IMR-90 (cell line): Measurements from ENCODE around the gene NDUFS5. TPM values are rescaled to one million over a fixed set of nuclear protein-coding genes. Genes with fewer than 3 reads are reported as not detected.
"Not testable (repeated sequence)": the region's sequence is repeated elsewhere in the genome, so short reads cannot be mapped to it uniquely, and the experiment has no call there.

Source experiments
- ATAC-seq: fragments of 200-7000 bp; cut with Tn5 transposase; 2 replicates; pipeline ENCODE4 v1.9.1; 2020; ENCODE audit warnings: low read depth, mild to moderate bottlenecking, moderate library complexity
- BruUV-seq: library from RNA; stranded (reverse); fragments of 400-500 nt; replicated peaks from 2 replicates; lab custom pipeline; 2021; lab: Mats Ljungman, UMichigan
- CTCF ChIA-PET: fragments of 300-600 bp; formaldehyde crosslinking; extraction: SDS; loops from one replicate; lab custom pipeline; 2021; ENCODE audit warnings: antibody characterized with exemption; lab: Yijun Ruan, JAX
- POLR2A ChIA-PET: fragments of 300-600 bp; sonication (Branson Sonifier 250); formaldehyde crosslinking; loops from one replicate; lab custom pipeline; 2022; ENCODE audit warnings: antibody characterized with exemption; ENCODE audit not compliant: unreplicated experiment; lab: Charles Lee
- DNase-seq: peaks from one replicate; pipeline ENCODE4 v3.0.0; 2013
- H2AFZ ChIP-seq: replicated peaks from 2 replicates; pipeline ENCODE3; 2013; ENCODE audit warnings: low read length, mild to moderate bottlenecking; ENCODE audit not compliant: poor library complexity
- H2AK5ac ChIP-seq: 2 replicates; pipeline ENCODE4 v1.6.1; 2013; ENCODE audit warnings: low read depth, low read length, inconsistent platforms
- H2AK9ac ChIP-seq: replicated peaks from 2 replicates; pipeline ENCODE3; 2013; ENCODE audit warnings: mild to moderate bottlenecking, low read depth, low read length, moderate library complexity; ENCODE audit not compliant: poor library complexity
- H2BK120ac ChIP-seq: 2 replicates; pipeline ENCODE4 v1.6.1; 2013; ENCODE audit warnings: low read depth, low read length, inconsistent platforms
- H2BK15ac ChIP-seq: 3 replicates; pipeline ENCODE4 v1.6.1; 2013; ENCODE audit warnings: low read depth, low read length, inconsistent platforms
- H2BK20ac ChIP-seq: 2 replicates; pipeline ENCODE4 v1.6.1; 2013; ENCODE audit warnings: low read depth, mild to moderate bottlenecking, inconsistent platforms, low read length, moderate library complexity
- H2BK5ac ChIP-seq: 2 replicates; pipeline ENCODE4 v1.6.1; 2013; ENCODE audit warnings: mild to moderate bottlenecking, low read depth, low read length, inconsistent platforms; ENCODE audit not compliant: poor library complexity, severe bottlenecking
- H3K14ac ChIP-seq: replicated peaks from 2 replicates; pipeline ENCODE4 v1.6.1; 2013; ENCODE audit warnings: low read depth, low read length, inconsistent platforms
- H3K18ac ChIP-seq: 2 replicates; pipeline ENCODE4 v1.6.1; 2013; ENCODE audit warnings: low read depth, low read length, control low read depth
- H3K23ac ChIP-seq: 2 replicates; pipeline ENCODE4 v1.6.1; 2013; ENCODE audit warnings: low read depth, low read length, inconsistent platforms
- H3K27ac ChIP-seq: 2 replicates; pipeline ENCODE4 v1.5.1; 2013; ENCODE audit warnings: mild to moderate bottlenecking, control low read depth, low read length; ENCODE audit not compliant: insufficient read depth
- H3K27me3 ChIP-seq: 2 replicates; pipeline ENCODE4 v1.6.1; 2013; ENCODE audit warnings: low read length; ENCODE audit not compliant: control insufficient read depth, insufficient read depth
- H3K36me3 ChIP-seq: 2 replicates; pipeline ENCODE4 v1.6.1; 2013; ENCODE audit warnings: low read length, mixed read lengths; ENCODE audit not compliant: control insufficient read depth, insufficient read depth
- H3K4ac ChIP-seq: 2 replicates; pipeline ENCODE4 v1.6.1; 2013; ENCODE audit warnings: low read depth, low read length, inconsistent platforms
- H3K4me1 ChIP-seq: 2 replicates; pipeline ENCODE4 v1.6.1; 2013; ENCODE audit warnings: low read length, mixed read lengths; ENCODE audit not compliant: control insufficient read depth, insufficient read depth
- H3K4me2 ChIP-seq: 2 replicates; pipeline ENCODE4 v1.6.1; 2013; ENCODE audit warnings: low read depth, mild to moderate bottlenecking, control low read depth, low read length, moderate library complexity
- H3K4me3 ChIP-seq: 2 replicates; pipeline ENCODE4 v1.5.1; 2013; ENCODE audit warnings: low read depth, mild to moderate bottlenecking, control low read depth, low read length, moderate library complexity; ENCODE audit not compliant: insufficient read depth
- H3K56ac ChIP-seq: 2 replicates; pipeline ENCODE4 v1.6.1; 2013; ENCODE audit warnings: low read length, inconsistent platforms; ENCODE audit not compliant: insufficient read depth; ENCODE audit errors: extremely low read depth
- H3K79me1 ChIP-seq, 2 experiments: 2 replicates each; pipeline ENCODE4 v1.6.1; 2013; ENCODE audit warnings: low read length in 2 of 2, inconsistent platforms in 1 of 2, low read depth in 1 of 2
- H3K9ac ChIP-seq: 2 replicates; pipeline ENCODE4 v1.6.1; 2013; ENCODE audit warnings: low read depth, low read length, control low read depth
- H3K9me1 ChIP-seq: 2 replicates; pipeline ENCODE4 v1.6.1; 2013; ENCODE audit warnings: low read length, inconsistent platforms; ENCODE audit not compliant: insufficient read depth
- H3K9me3 ChIP-seq: 2 replicates; pipeline ENCODE4 v1.6.1; 2013; ENCODE audit warnings: low read length; ENCODE audit not compliant: control insufficient read depth, insufficient read depth
- H4K20me1 ChIP-seq: 2 replicates; pipeline ENCODE4 v1.6.1; 2013; ENCODE audit warnings: low read length, inconsistent platforms; ENCODE audit not compliant: insufficient read depth
- H4K5ac ChIP-seq: 2 replicates; pipeline ENCODE4 v1.6.1; 2013; ENCODE audit warnings: mild to moderate bottlenecking, low read depth, low read length, control low read depth
- H4K8ac ChIP-seq, 2 experiments: 2 replicates each; pipeline ENCODE4 v1.6.1; 2013; ENCODE audit warnings: low read depth in 2 of 2, low read length in 2 of 2, control low read depth in 1 of 2, inconsistent platforms in 1 of 2
- H4K91ac ChIP-seq: 2 replicates; pipeline ENCODE4 v1.6.1; 2013; ENCODE audit warnings: low read depth, low read length, inconsistent platforms; ENCODE audit not compliant: insufficient read depth
- whole genome bisulfite sequencing, 2 experiments: methylation state at CpG; one replicate each; pipeline versions ENCODE4 v1.1.5 to v1.1.7; 2013; ENCODE audit warnings: missing lambda C conversion rate in 2 of 2; ENCODE audit not compliant: insufficient read length in 1 of 2; ENCODE audit errors: extremely low coverage in 2 of 2; 5-methylcytosine and 5-hydroxymethylcytosine counted together
- dilution Hi-C: fragments of 300-500 bp; cut with HindIII; formaldehyde crosslinking; loops from one replicate; pipeline ENCODE4 v1.14.3; 2018; ENCODE audit warnings: low sequenced_read_pairs; ENCODE audit not compliant: unreplicated experiment
- in situ Hi-C: fragments of 300-500 bp; cut with MboI; formaldehyde crosslinking; loops from 3 replicates; pipeline ENCODE4 v1.14.3; 2019; ENCODE audit warnings: low sequenced_read_pairs, inconsistent platforms, mixed read lengths
- intact Hi-C: fragments of 100-400 bp; cut with micrococcal nuclease; formaldehyde crosslinking; loops from 2 replicates; pipeline ENCODE4 v1.10.0; 2022
- polyA plus RNA-seq, 3 experiments: library from polyadenylated mRNA; depleted of rRNA; stranded (reverse); fragments of >200 nt; gene quantifications; 2 replicates each; pipeline ENCODE4 v1.2.3, GENCODE V29; 2012; ENCODE audit warnings: low replicate concordance in 1 of 3
- total RNA-seq: library from RNA; depleted of rRNA; stranded (reverse); fragments of >200 nt; gene quantifications from 2 replicates; pipeline ENCODE4 v1.2.3, GENCODE V29; 2012

The NDUFS5 gene
- total and polyA plus RNA-seq, 2 of the 4 experiments (the other 2 are of a cell fraction), result 645 to 1,092 TPM

- in situ Hi-C loops, dilution Hi-C loops, BruUV-seq, H3K4me1 ChIP-seq, H2BK120ac ChIP-seq, H4K5ac ChIP-seq, H3K9me3 ChIP-seq, H4K20me1 ChIP-seq, H3K79me1 ChIP-seq, H3K27ac ChIP-seq, DNase-seq, H3K56ac ChIP-seq, H3K14ac ChIP-seq, H3K23ac ChIP-seq, H3K4me3 ChIP-seq, H3K27me3 ChIP-seq, H3K4ac ChIP-seq, H4K8ac ChIP-seq, H2BK5ac ChIP-seq, H2AK5ac ChIP-seq, H3K4me2 ChIP-seq, H2BK15ac ChIP-seq, H4K91ac ChIP-seq, H3K9ac ChIP-seq, ATAC-seq, H3K36me3 ChIP-seq, H3K18ac ChIP-seq, CTCF ChIA-PET, H2AK9ac ChIP-seq, H2BK20ac ChIP-seq, H2AFZ ChIP-seq: not testable (repeated sequence)
- intact Hi-C loops, result loop anchor here (5.0 kb wide), 1 partner anchor 36 kb away; no protein-coding TSS in a partner anchor
- POLR2A ChIA-PET, result interaction anchor here (0.6 kb wide), 1 partner anchor 523 kb away, joined by 6 read pairs; no protein-coding TSS in a partner anchor
- WGBS, 2 experiments, result no CpG with 5 or more reads among the region's 11 CpGs
- H3K9me1 ChIP-seq, result peaks cover 12% of the 10 kb centered on the region
Observed at GRCh38 chr1:39051193-39051850, 25.2 kb downstream of the NDUFS5 start.
